Left colon (tissue), 2 donors: ENCODE results near the gene ARHGAP23. TPM values are rescaled to one million over a fixed set of nuclear protein-coding genes. Genes with fewer than 3 reads are reported as not detected.
"Not testable (repeated sequence)": the region's sequence is repeated elsewhere in the genome, so short reads cannot be mapped to it uniquely, and the experiment has no call there.

ENCODE experiments used
- ATAC-seq: fragments of 200-7000 bp; cut with Tn5 transposase; one replicate; pipeline ENCODE4 v1.9.1; 2020; ENCODE audit warnings: mild to moderate bottlenecking, moderate library complexity
- DNase-seq, 2 donors: peaks; one replicate each; pipeline ENCODE4 v3.0.0-alpha.2; 2020
- intact Hi-C, 2 donors: fragments of 100-400 bp; cut with DNase I in 1 of 2; cut with micrococcal nuclease in 1 of 2; formaldehyde crosslinking; loops; one replicate each; pipeline versions ENCODE4 v1.11.2 to v1.14.0; 2022; cut with DNase I, micrococcal nuclease
- total RNA-seq, 2 donors: library from RNA; stranded (reverse); fragmentation: NEBNext Ultra II Directional; extraction: Animal tissue kit (Norgen Biotek cat#: 25700); gene quantifications; one replicate each; pipeline ENCODE4 v1.2.1, GENCODE V29; 2021
- donor health status: DM: no; HTN: no; CAD: no.
- donor health status: DM: yes; HTN: yes; CAD: no.

The ARHGAP23 gene
- total RNA-seq, 2 donors from 2014 or later: 3.9 to 11.3 TPM

- intact Hi-C loops: loop anchor here in 1 of 2 donors (5.0 kb wide), 1 partner anchor 34 kb away; no protein-coding TSS in a partner anchor
- no peak for DNase-seq
- no peak for ATAC-seq
Observed at GRCh38 chr17:38476549-38476948, 48.3 kb downstream of the ARHGAP23 start.

GRCh38 chr17:38477417-38477816 lies 49.2 kb downstream of the ARHGAP23 start:
- not testable (repeated sequence) for DNase-seq, ATAC-seq
- intact Hi-C loops: loop anchor here in 1 of 2 donors (5.0 kb wide), 1 partner anchor 35 kb away; no protein-coding TSS in a partner anchor

GRCh38 chr17:38477951-38478350 lies 49.7 kb downstream of the ARHGAP23 start:
- not testable (repeated sequence) for DNase-seq, ATAC-seq
- intact Hi-C loops: loop anchor here in 1 of 2 donors (5.0 kb wide), 1 partner anchor 36 kb away; no protein-coding TSS in a partner anchor

GRCh38 chr17:38478667-38479066 lies 50.4 kb downstream of the ARHGAP23 start:
- DNase-seq, ATAC-seq: not testable (repeated sequence)
- intact Hi-C loops: loop anchor here in 1 of 2 donors (5.0 kb wide), 1 partner anchor 36 kb away; no protein-coding TSS in a partner anchor

GRCh38 chr17:38482039-38482699 lies 53.9 kb downstream of the ARHGAP23 start:
- DNase-seq, intact Hi-C loops, ATAC-seq: not testable (repeated sequence)

- intact Hi-C loops, ATAC-seq, DNase-seq: not testable (repeated sequence)
Observed at GRCh38 chr17:38482700-38483043, 54.4 kb downstream of the ARHGAP23 start.

GRCh38 chr17:38484242-38485145 lies 56.2 kb downstream of the ARHGAP23 start:
- peak in 1 of 2 donors; percentile 70 for DNase-seq
- ATAC-seq: peak; percentile 76
- intact Hi-C loops: not testable (repeated sequence)

- intact Hi-C loops: no loop called here
- DNase-seq (no peak), ATAC-seq (no peak)
Observed at GRCh38 chr17:38485146-38485468, 56.8 kb downstream of the ARHGAP23 start.

GRCh38 chr17:38485681-38486298 lies 57.5 kb downstream of the ARHGAP23 start:
- ATAC-seq, intact Hi-C loops: not testable (repeated sequence)
- DNase-seq: peak in 1 of 2 donors; percentile 40

- not testable (repeated sequence) for DNase-seq, ATAC-seq
- intact Hi-C loops: loop anchor here in 1 of 2 donors (10.0 kb wide), 1 partner anchor 175 kb away; no protein-coding TSS in a partner anchor
Observed at GRCh38 chr17:38489774-38490173, 61.5 kb downstream of the ARHGAP23 start.

- not testable (repeated sequence) for DNase-seq, ATAC-seq
- intact Hi-C loops: loop anchor here in 1 of 2 donors (10.0 kb wide), 1 partner anchor 173 kb away; no protein-coding TSS in a partner anchor
Observed at GRCh38 chr17:38491346-38492066, 63.2 kb downstream of the ARHGAP23 start.

- peak; percentile 88 to 96 for DNase-seq
- ATAC-seq: peak; percentile 81
- intact Hi-C loops: loop anchor here in 1 of 2 donors (10.0 kb wide), 1 partner anchor 172 kb away; no protein-coding TSS in a partner anchor
Observed at GRCh38 chr17:38492067-38493040, 64.1 kb downstream of the ARHGAP23 start.

GRCh38 chr17:38494152-38494551 lies 65.9 kb downstream of the ARHGAP23 start:
- intact Hi-C loops: loop anchor here in 1 of 2 donors (10.0 kb wide), 1 partner anchor 171 kb away; no protein-coding TSS in a partner anchor
- DNase-seq, ATAC-seq: not testable (repeated sequence)

GRCh38 chr17:38497656-38498055 lies 69.4 kb downstream of the ARHGAP23 start:
- not testable (repeated sequence) for DNase-seq, ATAC-seq
- intact Hi-C loops: loop anchor here in 1 of 2 donors (10.0 kb wide), 1 partner anchor 167 kb away; no protein-coding TSS in a partner anchor

- intact Hi-C loops: loop anchor here in 1 of 2 donors (10.0 kb wide), 1 partner anchor 166 kb away; no protein-coding TSS in a partner anchor
- no peak for ATAC-seq
- DNase-seq: no peak
Observed at GRCh38 chr17:38498353-38498752, 70.1 kb downstream of the ARHGAP23 start.

GRCh38 chr17:38499230-38499629 lies 71.0 kb downstream of the ARHGAP23 start:
- intact Hi-C loops: loop anchor here in 1 of 2 donors (10.0 kb wide), 1 partner anchor 166 kb away; no protein-coding TSS in a partner anchor
- DNase-seq, ATAC-seq: not testable (repeated sequence)

GRCh38 chr17:38501718-38502117 lies 73.5 kb downstream of the ARHGAP23 start:
- DNase-seq, ATAC-seq, intact Hi-C loops: not testable (repeated sequence)
